Mucosa of rectum (tissue), 2 donors: ENCODE data around the gene NFYC.

Experiments used
- H3K27ac ChIP-seq, 2 donors: one replicate each; pipeline ENCODE4 v1.7.0; 2013; ENCODE audit warnings: inconsistent platforms in 2 of 2, low read depth in 2 of 2, low read length in 2 of 2
- H3K27me3 ChIP-seq, 2 donors: one replicate each; pipeline ENCODE4 v1.7.0; 2013; ENCODE audit warnings: low read length in 2 of 2; ENCODE audit not compliant: control insufficient read depth in 2 of 2, insufficient read depth in 2 of 2
- H3K36me3 ChIP-seq, 2 donors: one replicate each; pipeline ENCODE4 v1.7.0; 2013; ENCODE audit warnings: low read length in 2 of 2; ENCODE audit not compliant: control insufficient read depth in 2 of 2, insufficient read depth in 2 of 2
- H3K4me1 ChIP-seq, 2 donors: one replicate each; pipeline ENCODE4 v1.7.0; 2013; ENCODE audit warnings: low read length in 2 of 2, mild to moderate bottlenecking in 1 of 2; ENCODE audit not compliant: control insufficient read depth in 2 of 2, insufficient read depth in 2 of 2
- H3K4me3 ChIP-seq, 2 donors: one replicate each; pipeline ENCODE4 v1.7.0; 2013; ENCODE audit warnings: low read length in 2 of 2
- H3K9ac ChIP-seq, 2 donors: one replicate each; pipeline ENCODE4 v1.7.0; 2013; ENCODE audit warnings: low read length in 2 of 2, low read depth in 1 of 2, mild to moderate bottlenecking in 1 of 2
- H3K9me3 ChIP-seq, 2 donors: one replicate each; pipeline ENCODE4 v1.7.0; 2013; ENCODE audit warnings: low read length in 2 of 2; ENCODE audit not compliant: control insufficient read depth in 2 of 2
- donor health status: healthy.
- donor health status: Normal muscosa, but diverticular disease.

The NFYC gene

DNA sequence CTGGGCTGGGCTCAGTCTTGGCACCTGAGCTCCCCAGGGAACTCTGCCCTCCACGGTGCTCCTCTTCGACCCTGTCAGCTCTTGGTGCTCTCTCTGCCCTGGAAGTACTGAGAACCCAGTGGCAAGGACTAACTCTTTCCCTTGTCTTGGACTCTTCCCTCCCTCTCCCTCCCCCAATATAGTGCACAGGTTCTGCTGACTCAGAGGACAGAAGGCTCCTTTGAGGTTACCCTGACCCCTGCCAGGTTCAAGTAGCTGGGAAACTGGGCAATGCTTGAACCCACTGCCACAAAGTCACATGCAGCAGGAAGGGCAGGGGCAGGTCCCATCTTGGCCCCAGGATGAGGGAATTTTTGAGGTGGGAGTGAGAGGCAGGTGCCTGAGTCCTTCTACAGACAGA is 112.4 kb downstream of the NFYC start:
- H3K27me3 ChIP-seq = no peaks in the 10 kb centered on the region
- no peak overlapping the region for H3K4me3 ChIP-seq
- no peaks in the 10 kb centered on the region for H3K9me3 ChIP-seq
- peaks cover 14 to 20% of the 10 kb centered on the region in 2 donors for H3K4me1 ChIP-seq
- H3K36me3 ChIP-seq = no peaks in the 10 kb centered on the region
- no peak overlapping the region for H3K27ac ChIP-seq
- H3K9ac ChIP-seq = no peak overlapping the region

DNA sequence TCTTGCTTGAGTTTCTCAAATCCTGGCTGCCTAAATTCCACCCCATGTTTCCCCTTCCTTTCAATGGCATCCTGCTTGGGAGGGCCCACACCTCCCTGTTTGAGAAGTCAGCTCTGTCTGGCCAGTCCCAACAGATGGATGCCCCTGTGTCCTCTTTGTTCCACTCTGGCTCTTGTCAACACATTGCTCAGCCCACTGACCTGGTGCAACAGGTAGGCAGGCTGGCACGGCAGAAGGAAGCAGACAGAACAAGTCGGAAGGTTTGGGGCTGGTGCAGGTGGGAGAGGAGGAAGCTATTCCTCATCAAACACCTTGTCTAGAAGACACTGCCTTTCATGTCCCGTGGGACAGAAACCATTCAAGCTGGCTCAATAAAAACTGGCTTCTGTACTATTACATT is 114.7 kb downstream of the NFYC start:
- Histone ChIP-seq H3K9ac (no peak overlapping the region), H3K4me3 (no peak overlapping the region), H3K4me1 (peaks cover 8 to 9% of the 10 kb centered on the region in 2 donors), H3K36me3 (no peaks in the 10 kb centered on the region), H3K27ac (no peak overlapping the region), H3K27me3 (no peaks in the 10 kb centered on the region), H3K9me3 (no peaks in the 10 kb centered on the region)

DNA sequence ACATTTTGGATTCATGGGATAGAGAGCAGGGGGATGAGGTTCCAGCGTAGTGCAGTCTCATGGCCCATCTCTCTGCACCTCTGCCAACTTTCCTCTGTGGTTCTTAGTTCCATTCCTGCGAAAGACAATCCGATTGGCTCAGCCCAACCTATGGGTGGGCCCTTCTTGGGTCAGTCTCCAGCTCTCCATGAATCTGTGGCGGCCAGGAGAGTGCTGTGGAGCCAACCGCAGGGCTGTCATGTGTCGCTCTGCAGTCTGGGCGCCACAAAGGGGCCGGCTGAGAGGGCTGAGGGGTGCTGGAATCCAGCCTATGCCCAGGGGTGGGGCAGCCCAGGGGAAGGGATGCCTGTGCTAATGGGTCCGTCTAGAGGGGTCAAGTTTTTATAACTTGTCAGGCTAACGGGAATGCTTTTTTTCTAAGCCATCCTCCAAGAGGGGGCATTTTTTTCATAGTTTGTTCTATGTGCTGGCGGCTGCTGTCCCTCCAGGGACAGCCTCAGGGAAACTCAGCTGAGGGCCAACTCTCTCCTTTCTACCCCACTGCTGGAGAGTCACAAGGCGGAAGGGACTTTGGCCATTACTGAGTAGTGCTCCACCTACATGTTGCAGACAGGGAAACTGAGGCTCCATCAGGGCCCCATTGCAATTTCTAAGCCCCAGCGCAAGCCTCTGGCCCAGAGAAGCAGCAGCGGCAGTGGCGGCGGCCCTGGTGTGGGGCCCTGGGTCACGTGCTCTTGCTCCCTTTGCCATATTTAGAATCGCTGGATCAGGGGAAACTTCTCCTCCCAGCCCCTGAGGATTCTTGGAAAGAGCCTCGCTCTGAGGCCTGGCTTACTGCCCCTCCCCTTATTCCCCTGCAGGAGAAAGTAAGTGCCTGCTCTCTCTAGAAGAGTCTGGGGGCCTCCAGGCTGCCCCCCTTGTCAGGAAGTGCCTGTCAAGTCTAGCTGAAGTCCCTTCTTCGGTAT is 115.5 kb downstream of the NFYC start:
- Histone ChIP-seq H3K9ac (no peak overlapping the region), H3K27me3 (no peaks in the 10 kb centered on the region), H3K36me3 (no peaks in the 10 kb centered on the region), H3K9me3 (no peaks in the 10 kb centered on the region), H3K4me3 (no peak overlapping the region), H3K27ac (peak overlapping the region in 1 of 2 donors; percentile 38), H3K4me1 (peaks cover under 1 to 2% of the 10 kb centered on the region in 2 donors)

DNA sequence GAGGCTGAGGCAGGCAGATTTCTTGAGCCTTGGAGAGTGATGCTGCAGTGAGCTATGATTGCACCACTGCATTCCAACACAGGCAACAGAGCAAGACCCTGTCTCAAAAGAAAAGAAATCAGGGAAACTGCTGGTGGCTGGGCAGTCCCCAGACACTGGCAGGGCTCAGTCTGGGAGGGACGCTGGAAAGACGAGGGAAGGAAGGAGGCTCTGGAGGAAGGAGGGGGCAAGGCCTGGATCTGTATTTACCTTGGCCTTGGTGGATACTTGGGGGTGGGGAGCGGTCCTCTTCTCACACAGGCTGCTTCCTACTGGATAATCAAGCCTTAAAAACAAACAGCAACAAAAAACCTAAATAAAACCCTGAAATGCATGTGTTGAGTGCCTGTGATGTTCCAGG is 116.5 kb downstream of the NFYC start:
- Histone ChIP-seq H3K4me1 (no peaks in the 10 kb centered on the region), H3K4me3 (no peak overlapping the region), H3K27me3 (no peaks in the 10 kb centered on the region), H3K27ac (no peak overlapping the region), H3K36me3 (no peaks in the 10 kb centered on the region), H3K9me3 (no peaks in the 10 kb centered on the region), H3K9ac (no peak overlapping the region)

DNA sequence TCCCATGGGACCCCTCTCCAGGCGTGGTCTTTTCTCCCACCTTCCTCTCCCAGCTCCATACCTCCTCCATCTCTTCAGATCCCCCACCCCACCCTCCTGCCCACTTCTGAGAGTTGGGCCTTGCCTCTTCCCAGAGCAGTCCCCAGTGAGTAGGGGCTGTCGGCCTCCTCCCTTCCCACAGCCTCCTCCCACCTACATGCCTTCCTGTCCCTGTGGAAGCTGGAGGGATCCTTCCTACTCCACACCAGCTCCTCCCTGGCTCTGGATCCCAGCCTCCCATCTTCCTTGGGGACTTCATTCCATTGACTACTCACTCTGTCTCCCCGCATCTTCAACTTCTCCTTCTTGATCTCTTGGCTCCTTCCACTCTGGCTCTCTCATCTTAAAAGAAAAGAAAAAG is 116.9 kb downstream of the NFYC start:
- H3K4me1 ChIP-seq = no peaks in the 10 kb centered on the region
- H3K27ac ChIP-seq = no peak overlapping the region
- no peak overlapping the region for H3K4me3 ChIP-seq
- no peak overlapping the region for H3K9ac ChIP-seq
- H3K27me3 ChIP-seq = no peaks in the 10 kb centered on the region
- H3K9me3 ChIP-seq = no peaks in the 10 kb centered on the region
- no peaks in the 10 kb centered on the region for H3K36me3 ChIP-seq

DNA sequence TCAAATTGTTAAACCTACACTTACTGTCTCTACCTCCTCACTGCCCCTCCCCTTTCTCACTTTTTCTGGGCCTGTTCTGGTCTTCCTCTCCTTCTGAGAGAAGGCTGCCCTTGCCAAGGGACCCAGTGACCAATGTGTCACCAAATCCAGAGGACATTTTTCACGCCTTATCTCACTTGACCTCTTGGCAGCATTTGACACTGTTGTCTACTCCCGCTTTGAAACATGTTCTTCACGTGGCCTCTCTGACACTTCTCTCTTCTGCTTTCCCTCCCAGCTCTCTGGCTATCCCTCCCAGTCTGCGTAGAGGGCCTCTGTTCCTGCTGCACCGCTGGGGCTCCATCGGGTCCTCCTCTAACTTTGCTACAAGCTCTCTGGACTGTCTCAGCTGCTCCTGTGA is 117.4 kb downstream of the NFYC start:
- Histone ChIP-seq H3K36me3 (no peaks in the 10 kb centered on the region), H3K4me3 (no peak overlapping the region), H3K4me1 (no peaks in the 10 kb centered on the region), H3K27ac (no peak overlapping the region), H3K9me3 (no peaks in the 10 kb centered on the region), H3K9ac (no peak overlapping the region), H3K27me3 (no peaks in the 10 kb centered on the region)

DNA sequence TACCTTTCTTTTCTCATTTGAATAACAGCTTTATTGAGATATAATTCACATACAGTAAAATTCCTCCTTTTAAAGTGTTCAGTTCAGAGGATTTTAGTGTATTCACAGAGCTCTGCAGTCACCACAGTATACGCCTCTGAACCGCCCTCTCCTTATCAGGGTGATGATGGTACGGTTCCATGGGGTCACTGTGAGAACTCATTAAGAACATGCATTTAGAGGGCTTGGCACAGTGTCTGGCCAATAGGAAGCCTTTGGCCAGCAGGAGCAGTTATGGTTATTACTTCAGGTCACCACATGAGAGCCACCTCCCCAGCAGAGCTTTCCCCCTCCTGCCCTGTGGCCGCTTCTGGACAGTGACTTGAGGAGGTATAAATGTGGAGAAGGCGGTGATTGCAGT is 119.4 kb downstream of the NFYC start:
- H3K9ac ChIP-seq = no peak overlapping the region
- H3K9me3 ChIP-seq = no peaks in the 10 kb centered on the region
- H3K4me1 ChIP-seq = no peaks in the 10 kb centered on the region
- no peaks in the 10 kb centered on the region for H3K27me3 ChIP-seq
- no peaks in the 10 kb centered on the region for H3K36me3 ChIP-seq
- H3K27ac ChIP-seq = no peak overlapping the region
- no peak overlapping the region for H3K4me3 ChIP-seq

DNA sequence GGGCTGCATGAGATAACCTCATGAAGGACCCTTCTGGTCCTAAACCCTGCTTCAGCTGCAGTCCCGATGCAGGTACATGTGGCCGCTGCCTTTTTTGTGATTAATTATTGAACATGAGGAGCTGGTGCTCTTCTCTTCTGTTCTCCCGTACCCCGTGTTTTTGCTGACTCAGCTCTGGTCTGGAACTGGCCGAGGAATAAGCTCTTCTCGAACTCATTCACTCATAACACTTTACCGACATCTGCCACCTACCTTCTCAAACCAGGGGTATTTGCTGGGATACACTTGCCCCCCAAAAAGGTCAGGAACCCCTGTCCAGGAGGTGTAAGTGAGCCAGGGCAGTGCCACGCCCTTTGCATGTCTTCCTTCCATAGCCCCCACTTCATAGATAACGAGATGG is 123.9 kb downstream of the NFYC start:
- H3K4me3 ChIP-seq = no peak overlapping the region
- H3K4me1 ChIP-seq = peaks cover 2% of the 10 kb centered on the region in 2 donors
- H3K9ac ChIP-seq = no peak overlapping the region
- H3K27me3 ChIP-seq = no peaks in the 10 kb centered on the region
- no peaks in the 10 kb centered on the region for H3K9me3 ChIP-seq
- H3K27ac ChIP-seq = no peak overlapping the region
- no peaks in the 10 kb centered on the region for H3K36me3 ChIP-seq

DNA sequence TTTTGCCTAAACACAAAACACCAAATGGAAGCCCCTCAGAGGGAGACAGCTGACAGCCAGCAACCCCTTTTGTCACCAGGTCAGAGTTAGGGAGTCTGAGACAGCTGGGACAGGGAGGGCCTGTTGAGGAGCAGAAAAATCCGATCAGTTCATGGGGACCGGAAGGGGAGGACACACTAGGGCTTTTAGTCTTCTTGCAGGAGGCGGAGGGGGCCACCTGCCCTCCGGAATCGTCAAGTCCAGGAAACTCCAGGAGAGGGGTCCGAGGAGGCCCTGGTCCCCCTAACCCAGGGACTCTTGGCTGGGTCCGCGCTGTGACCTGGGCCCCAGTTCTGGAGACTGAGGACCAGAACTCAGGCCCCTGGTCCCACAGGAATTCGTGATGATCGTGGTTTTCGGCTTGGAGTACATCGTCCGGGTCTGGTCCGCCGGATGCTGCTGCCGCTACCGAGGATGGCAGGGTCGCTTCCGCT is 126.3 kb downstream of the NFYC start:
- H3K4me3 ChIP-seq = peak overlapping the region in 1 of 2 donors; percentile 62
- H3K27ac ChIP-seq = no peak overlapping the region
- H3K4me1 ChIP-seq = peaks cover 2% of the 10 kb centered on the region in 2 donors
- H3K9me3 ChIP-seq = no peaks in the 10 kb centered on the region
- H3K9ac ChIP-seq = no peak overlapping the region
- H3K27me3 ChIP-seq = no peaks in the 10 kb centered on the region
- no peaks in the 10 kb centered on the region for H3K36me3 ChIP-seq

DNA sequence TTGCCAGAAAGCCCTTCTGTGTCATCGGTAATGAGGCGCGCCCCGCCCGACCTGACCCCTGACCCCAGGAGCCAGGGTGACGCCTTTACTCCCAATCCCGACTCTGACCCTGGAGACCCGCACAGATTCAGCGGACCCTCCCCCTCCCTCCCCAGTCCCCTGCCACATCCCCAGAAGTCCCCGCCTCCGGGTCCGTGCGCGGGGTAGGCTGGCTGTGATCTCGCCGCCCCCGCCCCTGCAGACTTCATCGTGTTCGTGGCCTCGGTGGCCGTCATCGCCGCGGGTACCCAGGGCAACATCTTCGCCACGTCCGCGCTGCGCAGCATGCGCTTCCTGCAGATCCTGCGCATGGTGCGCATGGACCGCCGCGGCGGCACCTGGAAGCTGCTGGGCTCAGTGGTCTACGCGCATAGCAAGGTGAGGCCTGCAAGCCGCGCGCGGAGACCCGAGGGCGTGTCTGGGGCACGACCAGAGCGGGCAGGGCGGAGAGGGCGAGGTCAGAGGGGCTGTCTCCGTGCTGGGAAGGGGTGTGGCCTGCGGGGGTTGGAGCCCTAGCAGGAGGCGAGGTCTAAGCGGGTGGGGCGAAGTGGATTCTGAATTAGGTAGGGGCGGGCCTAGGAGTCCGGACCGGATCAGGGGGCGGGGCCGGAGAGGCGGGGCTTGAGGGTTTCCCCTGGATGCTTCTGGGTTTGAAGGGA is 126.9 kb downstream of the NFYC start:
- Histone ChIP-seq H3K27me3 (no peaks in the 10 kb centered on the region), H3K4me1 (peaks cover 2% of the 10 kb centered on the region in 2 donors), H3K9me3 (no peaks in the 10 kb centered on the region), H3K4me3 (peak overlapping the region; percentile 54 to 62), H3K9ac (peak overlapping the region in 1 of 2 donors; percentile 5), H3K27ac (no peak overlapping the region), H3K36me3 (no peaks in the 10 kb centered on the region)
